Esophagus (tissue), 2 donors: Measurements from ENCODE around the gene CD14. TPM values are rescaled to one million over a fixed set of nuclear protein-coding genes. Genes with fewer than 3 reads are reported as not detected.

Experiments used
- H3K27ac ChIP-seq, 2 donors: one replicate each; pipeline ENCODE4 v1.5.1; 2013; ENCODE audit warnings: low read depth in 2 of 2, mild to moderate bottlenecking in 2 of 2, inconsistent platforms in 1 of 2, low read length in 1 of 2, moderate library complexity in 1 of 2
- H3K27me3 ChIP-seq, 2 donors: one replicate each; pipeline ENCODE4 v1.6.1; 2013; ENCODE audit warnings: low read length in 2 of 2, control low read depth in 1 of 2, mild to moderate bottlenecking in 1 of 2; ENCODE audit not compliant: insufficient read depth in 2 of 2, control insufficient read depth in 1 of 2
- H3K36me3 ChIP-seq, 2 donors: one replicate each; pipeline ENCODE4 v1.6.1; 2013; ENCODE audit warnings: low read length in 1 of 2; ENCODE audit not compliant: control insufficient read depth in 2 of 2, insufficient read depth in 2 of 2
- H3K4me1 ChIP-seq, 2 donors: one replicate each; pipeline ENCODE4 v1.6.1; 2013; ENCODE audit warnings: low read length in 1 of 2; ENCODE audit not compliant: control insufficient read depth in 2 of 2, insufficient read depth in 2 of 2
- H3K4me3 ChIP-seq, 2 donors: one replicate each; pipeline ENCODE4 v1.5.1; 2013; ENCODE audit warnings: low read length in 2 of 2, mild to moderate bottlenecking in 2 of 2, low read depth in 1 of 2, moderate library complexity in 1 of 2
- H3K9me3 ChIP-seq, 2 donors: one replicate each; pipeline ENCODE4 v1.6.1; 2013; ENCODE audit warnings: mild to moderate bottlenecking in 2 of 2, low read depth in 1 of 2, low read length in 1 of 2, moderate library complexity in 1 of 2; ENCODE audit not compliant: control insufficient read depth in 2 of 2, insufficient read depth in 1 of 2
- WGBS, 2 donors: extraction: QIAGEN DNeasy Blood & Tissue Kit; methylation state at CpG; one replicate each; pipeline ENCODE4 v1.1.7; 2013; 5-methylcytosine and 5-hydroxymethylcytosine counted together
- polyA plus RNA-seq, 2 donors: library from polyadenylated mRNA; stranded (reverse); fragments of 200-250 nt; gene quantifications; one replicate each; pipeline ENCODE4 v1.2.3, GENCODE V29; 2013
- donor health status: healthy with polysubstance abuse.
- donor health status: Bipolar disorder and iron deficiency.

CD14 gene
- polyA plus RNA-seq, 2 donors, result 7.4 to 14.3 TPM

- Histone ChIP-seq H3K4me3 (no peak overlapping the region), H3K36me3 (no peaks in the 10 kb centered on the region), H3K27ac (no peak overlapping the region), H3K27me3 (no peaks in the 10 kb centered on the region), H3K4me1 (peaks cover 0 to 3% of the 10 kb centered on the region in 2 donors), H3K9me3 (no peaks in the 10 kb centered on the region)
- 74 to 75% methylated on average over 7 of the region's 7 CpGs for WGBS, 2 donors
Observed at GRCh38 chr5:140590861-140591260, 42.1 kb downstream of the CD14 start.

- no peaks in the 10 kb centered on the region for H3K27me3 ChIP-seq
- peaks cover 0 to 3% of the 10 kb centered on the region in 2 donors for H3K4me1 ChIP-seq
- H3K9me3 ChIP-seq, result no peaks in the 10 kb centered on the region
- H3K4me3 ChIP-seq, result no peak overlapping the region
- no peaks in the 10 kb centered on the region for H3K36me3 ChIP-seq
- H3K27ac ChIP-seq, result no peak overlapping the region
- WGBS, 2 donors, result 54 to 61% methylated on average over 5 of the region's 5 CpGs
Observed at GRCh38 chr5:140588311-140589070, 44.5 kb downstream of the CD14 start.

DNA sequence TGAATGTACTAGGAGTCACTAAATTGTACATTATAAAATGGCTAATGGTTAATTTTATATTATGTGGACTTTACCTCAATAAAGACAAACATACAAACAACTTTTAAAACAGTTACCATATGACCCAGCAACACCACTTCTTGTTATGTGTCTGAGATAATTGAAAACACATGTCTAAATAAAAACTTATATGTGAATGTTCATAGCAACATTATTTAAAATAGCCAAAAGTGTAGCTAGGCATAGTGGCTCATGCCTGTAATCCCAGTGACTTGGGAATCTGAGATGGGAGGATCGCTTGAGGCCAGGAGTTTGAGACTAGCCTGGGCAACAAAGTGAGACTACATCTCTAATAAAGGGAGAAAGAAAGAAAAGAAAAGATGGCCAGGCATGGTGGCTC is 45.5 kb downstream of the CD14 start:
- no peak overlapping the region for H3K27ac ChIP-seq
- peaks cover 0 to 3% of the 10 kb centered on the region in 2 donors for H3K4me1 ChIP-seq
- no peaks in the 10 kb centered on the region for H3K9me3 ChIP-seq
- no peaks in the 10 kb centered on the region for H3K27me3 ChIP-seq
- no peaks in the 10 kb centered on the region for H3K36me3 ChIP-seq
- no peak overlapping the region for H3K4me3 ChIP-seq
- 93 to 94% methylated on average over 1 of the region's 1 CpG for WGBS, 2 donors

Other genes starting within 250 kb of the CD14 start
- gene ANKHD1, start 231.3 kb downstream of the CD14 start, polyA plus RNA-seq, result 10 to 100 TPM; 37.7 to 43.2 TPM
- gene EIF4EBP3, start 85.5 kb downstream of the CD14 start, polyA plus RNA-seq, result 10 to 100 TPM; 27.6 to 38.2 TPM
- gene SRA1, start 75.7 kb downstream of the CD14 start, polyA plus RNA-seq, result 10 to 100 TPM; 23.1 to 23.7 TPM
- gene APBB3, start 68.6 kb downstream of the CD14 start, polyA plus RNA-seq, result 10 to 100 TPM; 10.9 to 20.7 TPM
- gene SLC35A4, start 68.3 kb downstream of the CD14 start, polyA plus RNA-seq, result 10 to 100 TPM; 26.2 to 42.3 TPM
- 10 to 100 TPM; 15.7 to 16.7 TPM for gene TMCO6, start 6.3 kb upstream of the CD14 start, polyA plus RNA-seq
- 100 to 1,000 TPM; 130 to 183 TPM for gene NDUFA2, start 14.5 kb upstream of the CD14 start, polyA plus RNA-seq
- 10 to 100 TPM; 56.5 to 83.5 TPM for gene IK, start 14.7 kb upstream of the CD14 start, polyA plus RNA-seq
- gene WDR55, start 31.7 kb upstream of the CD14 start, polyA plus RNA-seq, result 10 to 100 TPM; 17.3 to 19.2 TPM
- 1 to 10 TPM in 1 of 2 donors, under 1 TPM in 1; 0.76 to 1.9 TPM for gene DND1, start 40.4 kb upstream of the CD14 start, polyA plus RNA-seq
- 10 to 100 TPM; 47.7 to 55.5 TPM for gene HARS1, start 58.2 kb upstream of the CD14 start, polyA plus RNA-seq
- 10 to 100 TPM; 13.9 to 17.6 TPM for gene HARS2, start 58.3 kb upstream of the CD14 start, polyA plus RNA-seq
- 10 to 100 TPM; 35.8 to 61.6 TPM for gene ZMAT2, start 67.3 kb upstream of the CD14 start, polyA plus RNA-seq
- under 1 TPM in 1 of 2 donors, not detected in 1; 0.02 TPM for gene PCDHA1, start 153.0 kb upstream of the CD14 start, polyA plus RNA-seq
- not detected for gene PCDHA2, start 161.7 kb upstream of the CD14 start, polyA plus RNA-seq
- under 1 TPM in 1 of 2 donors, not detected in 1; 0.04 TPM for gene PCDHA3, start 167.9 kb upstream of the CD14 start, polyA plus RNA-seq
- gene PCDHA4, start 173.9 kb upstream of the CD14 start, polyA plus RNA-seq, result under 1 TPM; 0.02 to 0.05 TPM
- under 1 TPM in 1 of 2 donors, not detected in 1; 0.04 TPM for gene PCDHA5, start 188.4 kb upstream of the CD14 start, polyA plus RNA-seq
- under 1 TPM in 1 of 2 donors, not detected in 1; 0.02 TPM for gene PCDHA6, start 194.8 kb upstream of the CD14 start, polyA plus RNA-seq
- under 1 TPM; 0.01 to 0.02 TPM for gene PCDHA7, start 201.1 kb upstream of the CD14 start, polyA plus RNA-seq
- under 1 TPM in 1 of 2 donors, not detected in 1; 0.01 TPM for gene PCDHA8, start 208.0 kb upstream of the CD14 start, polyA plus RNA-seq
- under 1 TPM in 1 of 2 donors, not detected in 1; 0.02 TPM for gene PCDHA9, start 215.2 kb upstream of the CD14 start, polyA plus RNA-seq
- gene PCDHA10, start 222.7 kb upstream of the CD14 start, polyA plus RNA-seq, result under 1 TPM; under 0.01 to 0.02 TPM
- under 1 TPM in 1 of 2 donors, not detected in 1; under 0.01 TPM for gene PCDHA11, start 235.8 kb upstream of the CD14 start, polyA plus RNA-seq
- gene PCDHA12, start 242.1 kb upstream of the CD14 start, polyA plus RNA-seq, result under 1 TPM; 0.01 to 0.04 TPM
- gene PCDHA13, start 248.9 kb upstream of the CD14 start, polyA plus RNA-seq, result not detected